A549 (cell line): ENCODE measurements around the gene BOK. TPM values are rescaled to one million over a fixed set of nuclear protein-coding genes. Genes with fewer than 3 reads are reported as not detected.

Experiments used
- ATAC-seq, 2 experiments: fragments of 200-7000 bp in 1 of 2; fragments of >200 bp in 1 of 2; cut with Nextera tagmentation in 1 of 2; cut with Tn5 transposase in 1 of 2; 3 replicates each; pipeline versions ENCODE4 v1.8.0 to v1.9.1; 2018 to 2020; ENCODE audit warnings: mild to moderate bottlenecking in 1 of 2, moderate library complexity in 1 of 2
- CTCF ChIA-PET: fragments of 300-600 bp; sonication (Branson Sonifier 250); formaldehyde crosslinking; extraction: SDS; loops from one replicate; lab custom pipeline; 2021; ENCODE audit warnings: antibody characterized with exemption, inconsistent platforms; lab: Yijun Ruan, JAX
- POLR2A ChIA-PET: fragments of 350-600 bp; formaldehyde crosslinking; extraction: SDS; loops from one replicate; lab custom pipeline; 2021; ENCODE audit warnings: antibody characterized with exemption, inconsistent platforms; lab: Yijun Ruan, JAX
- DNase-seq, 2 experiments: peaks; one replicate each; pipeline versions ENCODE4 v3.0.0 to v3.0.0-alpha.2; 2011 to 2016; ENCODE audit warnings: low read depth in 1 of 2, low spot score in 1 of 2
- FAIRE-seq: peaks from 2 replicates; lab custom pipeline; 2011; peaks lifted over from hg19 to GRCh38; lab: Jason Lieb, UNC
- H3K27ac ChIP-seq, 2 experiments: fragments of >200 bp; sonication (Bioruptor Twin); formaldehyde crosslinking; 3 replicates each; pipeline ENCODE4 v1.5.1; 2016 to 2017
- H3K4me1 ChIP-seq: fragments of >200 bp; sonication (Bioruptor Twin); formaldehyde crosslinking; 3 replicates; pipeline ENCODE4 v1.6.1; 2016
- H3K4me2 ChIP-seq: fragments of >200 bp; sonication (Bioruptor Twin); formaldehyde crosslinking; 3 replicates; pipeline ENCODE4 v1.6.1; 2016
- H3K4me3 ChIP-seq: fragments of >200 bp; sonication (Bioruptor Twin); formaldehyde crosslinking; 3 replicates; pipeline ENCODE4 v1.5.1; 2016
- H3K9me3 ChIP-seq: fragments of >200 bp; sonication (Bioruptor Twin); formaldehyde crosslinking; 3 replicates; pipeline ENCODE4 v1.6.1; 2016
- ATOH8 ChIP-seq: fragments of 250-450 bp; sonication (Bioruptor Pico); IDR thresholded peaks from 2 replicates; pipeline ENCODE4 v1.5.0; 2020; ENCODE audit warnings: low read depth, mild to moderate bottlenecking, moderate library complexity
- CBX8 ChIP-seq: fragments of 200-600 bp; sonication (generic); IDR thresholded peaks from 2 replicates; pipeline ENCODE4 v1.6.1; 2016
- CEBPB ChIP-seq, 2 experiments: fragments of >200 bp in 1 of 2; sonication (Bioruptor Twin) in 1 of 2; formaldehyde crosslinking in 1 of 2; IDR thresholded peaks; 2 replicates each; pipeline ENCODE4 v1.6.1; 2012 to 2016
- CTCF ChIP-seq: fragments of >200 bp; sonication (Bioruptor Twin); formaldehyde crosslinking; IDR thresholded peaks from 3 replicates; pipeline ENCODE4 v1.5.1; 2016
- E2F6 ChIP-seq: IDR thresholded peaks from 2 replicates; pipeline ENCODE4 v1.6.1; 2012; ENCODE audit warnings: low read depth, borderline replicate concordance
- EHF ChIP-seq: fragments of 250-450 bp; sonication (Bioruptor Pico); IDR thresholded peaks from 2 replicates; pipeline ENCODE4 v1.5.0; 2020; ENCODE audit warnings: mild to moderate bottlenecking
- EHMT2 ChIP-seq: fragments of 200-600 bp; sonication (generic); IDR thresholded peaks from 2 replicates; pipeline ENCODE4 v1.6.1; 2016; ENCODE audit warnings: antibody characterized with exemption, low read depth, mild to moderate bottlenecking, moderate library complexity
- FOSL2 ChIP-seq, 2 experiments: fragments of 450-650 bp in 1 of 2; fragments of >200 bp in 1 of 2; sonication (Bioruptor Twin) in 1 of 2; formaldehyde crosslinking; IDR thresholded peaks; 2 replicates each; pipeline versions ENCODE4 v1.5.0 to v1.6.1; 2016 to 2020; ENCODE audit warnings: mild to moderate bottlenecking in 1 of 2, moderate library complexity in 1 of 2
- FOXS1 ChIP-seq: fragments of 250-450 bp; sonication (Bioruptor Pico); IDR thresholded peaks from 2 replicates; pipeline ENCODE4 v1.5.0; 2020; ENCODE audit warnings: mild to moderate bottlenecking, moderate library complexity
- HES2 ChIP-seq: fragments of >200 bp; sonication (Bioruptor Twin); formaldehyde crosslinking; IDR thresholded peaks from 2 replicates; pipeline ENCODE4 v1.6.1; 2016
- HOXB5 ChIP-seq: fragments of 250-450 bp; sonication (Bioruptor Pico); IDR thresholded peaks from 2 replicates; pipeline ENCODE4 v1.5.0; 2020; ENCODE audit warnings: mild to moderate bottlenecking, moderate library complexity
- JUN ChIP-seq, 2 experiments: fragments of >200 bp; sonication (Bioruptor Twin); formaldehyde crosslinking; IDR thresholded peaks; 2 replicates in 1 of 2; 3 replicates in 1 of 2; pipeline ENCODE4 v1.6.1; 2016 to 2017
- MAFK ChIP-seq: fragments of 450-650 bp; IDR thresholded peaks from 2 replicates; pipeline ENCODE4 v1.6.1; 2014; ENCODE audit not compliant: partially characterized antibody
- MAX ChIP-seq: IDR thresholded peaks from 2 replicates; pipeline ENCODE4 v1.6.1; 2012
- NPAS2 ChIP-seq: fragments of 250-450 bp; sonication (Bioruptor Pico); IDR thresholded peaks from 2 replicates; pipeline ENCODE4 v1.8.0; 2022; ENCODE audit warnings: mild to moderate bottlenecking, moderate library complexity, borderline replicate concordance
- NR3C1 ChIP-seq: fragments of >200 bp; sonication (Bioruptor Twin); formaldehyde crosslinking; IDR thresholded peaks from 3 replicates; pipeline ENCODE4 v1.6.1; 2017
- PHF8 ChIP-seq: fragments of 200-600 bp; sonication (generic); IDR thresholded peaks from 2 replicates; pipeline ENCODE4 v1.6.1; 2016; ENCODE audit warnings: low read depth, mild to moderate bottlenecking, antibody characterized with exemption, moderate library complexity, borderline replicate concordance
- POLR2AphosphoS2 ChIP-seq: conservative IDR thresholded peaks from 2 replicates; pipeline ENCODE4 v1.6.1; 2012; ENCODE audit warnings: low read length, improper control_type of control experiment, inconsistent platforms
- RFX5 ChIP-seq: fragments of 450-650 bp; IDR thresholded peaks from 2 replicates; pipeline ENCODE4 v1.7.1; 2014; ENCODE audit warnings: antibody characterized with exemption, mild to moderate bottlenecking, moderate library complexity
- SMC3 ChIP-seq: fragments of >200 bp; sonication (Bioruptor Twin); formaldehyde crosslinking; IDR thresholded peaks from 3 replicates; pipeline ENCODE4 v1.6.1; 2018; ENCODE audit warnings: inconsistent platforms
- USF2 ChIP-seq: fragments of 450-650 bp; IDR thresholded peaks from 2 replicates; pipeline ENCODE4 v1.6.1; 2014; ENCODE audit warnings: antibody characterized with exemption
- ZNF302 ChIP-seq: fragments of 250-450 bp; sonication (Bioruptor Pico); IDR thresholded peaks from 2 replicates; pipeline ENCODE4 v1.9.0; 2021; ENCODE audit warnings: inconsistent platforms, mild to moderate bottlenecking, moderate library complexity
- WGBS: methylation state at CpG from one replicate; pipeline ENCODE4 v1.1.6; 2017; ENCODE audit errors: missing lambda C conversion rate; 5-methylcytosine and 5-hydroxymethylcytosine counted together
- polyA plus RNA-seq, 4 experiments: library from polyadenylated mRNA; depleted of rRNA in 3 of 4; stranded (reverse); fragments of >200 nt; fragmentation: RNase III in 1 of 4; extraction: RNeasy Plus Mini Kit Qiagen cat#74134 plus additional on column Dnase treatment in 1 of 4; gene quantifications; 2 replicates in 3 of 4; 3 replicates in 1 of 4; pipeline ENCODE4 v1.2.3, GENCODE V29; 2011 to 2017

Gene BOK
- polyA plus RNA-seq, 2 of the 4 experiments (the other 2 are of a cell fraction), result 5.0 to 12.6 TPM

GRCh38 chr2:241618296-241618805 is 59.8 kb downstream of the BOK start:
- no peak for DNase-seq
- CTCF ChIA-PET, result no interaction called here
- H3K4me3 ChIP-seq, result no peak overlapping the region
- no peak for ATAC-seq
- POLR2A ChIA-PET, result no interaction called here
- no peak for FAIRE-seq
- no peaks in the 10 kb centered on the region for H3K9me3 ChIP-seq
- H3K27ac ChIP-seq, result no peak overlapping the region
- WGBS, result 92% methylated on average over 5 of the region's 5 CpGs
- TF ChIP-seq HES2, result no peak
- TF ChIP-seq CEBPB (IDR thresholded peaks at IDR 0.05), result no peak
- TF ChIP-seq HOXB5 (CRISPR knock-in tag), result no peak
- TF ChIP-seq MAFK, result no peak
- TF ChIP-seq EHMT2, result no peak
- no peak for TF ChIP-seq FOXS1 (CRISPR knock-in tag)
- no peak for TF ChIP-seq POLR2AphosphoS2
- no peak for TF ChIP-seq ATOH8
- no peak for TF ChIP-seq NR3C1
- TF ChIP-seq PHF8, result no peak
- TF ChIP-seq EHF, result no peak
- TF ChIP-seq CBX8, result no peak
- no peak for TF ChIP-seq CTCF
- TF ChIP-seq SMC3, result no peak
- no peak for TF ChIP-seq FOSL2 (IDR thresholded peaks at IDR 0.05)
- TF ChIP-seq FOSL2 (CRISPR knock-in tag; IDR thresholded peaks at IDR 0.05), result no peak
- TF ChIP-seq ZNF302 (CRISPR knock-in tag), result no peak
- H3K4me1 ChIP-seq, result no peaks in the 10 kb centered on the region; the same call in 2 of the 3 replicates
- H3K4me2 ChIP-seq, result no peak overlapping the region

- no peak for DNase-seq
- no peak for FAIRE-seq
- H3K27ac ChIP-seq, result no peak overlapping the region
- H3K4me2 ChIP-seq, result no peak overlapping the region
- H3K9me3 ChIP-seq, result no peaks in the 10 kb centered on the region
- TF ChIP-seq RFX5, result no peak
- TF ChIP-seq CEBPB (IDR thresholded peaks at IDR 0.05), result no peak
- TF ChIP-seq MAX, result no peak
- no peak for TF ChIP-seq USF2
- no peak for TF ChIP-seq NPAS2
- no peak for TF ChIP-seq E2F6
- TF ChIP-seq POLR2AphosphoS2, result no peak
- no peak for TF ChIP-seq EHF
- TF ChIP-seq ATOH8, result no peak
- TF ChIP-seq JUN (IDR thresholded peaks at IDR 0.05), result no peak
- TF ChIP-seq FOSL2 (IDR thresholded peaks at IDR 0.05), result no peak
- TF ChIP-seq FOSL2 (CRISPR knock-in tag; IDR thresholded peaks at IDR 0.05), result no peak
- CTCF ChIA-PET, result no interaction called here
- H3K4me3 ChIP-seq, result no peak overlapping the region
- POLR2A ChIA-PET, result no interaction called here
- ATAC-seq, result no peak
- 94% methylated on average over 11 of the region's 11 CpGs for WGBS
- no peaks in the 10 kb centered on the region; the same call in 2 of the 3 replicates for H3K4me1 ChIP-seq
These were observed 60.3 kb downstream of the BOK start for GRCh38 chr2:241618829-241619228.
